HUDEP-2 (cell line): ENCODE measurements around the gene RPAIN.

Source experiments
- DNase-seq, 76 experiments: peaks; one replicate each; lab custom pipeline; 2025; ENCODE audit not compliant: unreplicated experiment in 76 of 76; lab: John Stamatoyannopoulos, UW

Gene RPAIN

DNA sequence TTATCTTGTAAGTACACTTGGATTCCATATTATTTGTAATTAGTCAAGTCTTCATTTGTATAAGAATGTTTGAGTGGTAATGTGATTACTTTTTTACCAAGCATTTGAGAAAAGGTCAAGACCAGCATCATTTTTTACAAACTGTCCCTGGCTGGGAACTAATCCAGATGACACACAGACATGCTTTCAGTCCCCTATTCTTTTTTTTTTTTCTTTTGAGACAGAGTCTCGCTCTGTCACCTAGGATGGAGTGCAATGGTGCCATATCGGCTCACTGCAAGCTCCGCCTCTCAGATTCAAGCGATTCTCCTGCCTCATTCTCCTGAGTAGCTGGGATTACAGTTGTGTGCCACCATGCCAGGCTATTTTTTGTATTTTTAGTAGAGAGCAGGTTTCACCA lies 61.5 kb downstream of the RPAIN start:
- DNase-seq: no peak
